ENCODE data around the gene SPTLC1. TPM values are rescaled to one million over a fixed set of nuclear protein-coding genes. Genes with fewer than 3 reads are reported as not detected.
A peak's percentile ranks its signal among the peaks of the same experiment; 100 is the strongest.

Gene SPTLC1
- total and polyA plus RNA-seq, 2 of the 13 experiments (the other 11 are each of a cell fraction or from before 2014, with no cell fraction given): 56.2 to 72.5 TPM

DNA sequence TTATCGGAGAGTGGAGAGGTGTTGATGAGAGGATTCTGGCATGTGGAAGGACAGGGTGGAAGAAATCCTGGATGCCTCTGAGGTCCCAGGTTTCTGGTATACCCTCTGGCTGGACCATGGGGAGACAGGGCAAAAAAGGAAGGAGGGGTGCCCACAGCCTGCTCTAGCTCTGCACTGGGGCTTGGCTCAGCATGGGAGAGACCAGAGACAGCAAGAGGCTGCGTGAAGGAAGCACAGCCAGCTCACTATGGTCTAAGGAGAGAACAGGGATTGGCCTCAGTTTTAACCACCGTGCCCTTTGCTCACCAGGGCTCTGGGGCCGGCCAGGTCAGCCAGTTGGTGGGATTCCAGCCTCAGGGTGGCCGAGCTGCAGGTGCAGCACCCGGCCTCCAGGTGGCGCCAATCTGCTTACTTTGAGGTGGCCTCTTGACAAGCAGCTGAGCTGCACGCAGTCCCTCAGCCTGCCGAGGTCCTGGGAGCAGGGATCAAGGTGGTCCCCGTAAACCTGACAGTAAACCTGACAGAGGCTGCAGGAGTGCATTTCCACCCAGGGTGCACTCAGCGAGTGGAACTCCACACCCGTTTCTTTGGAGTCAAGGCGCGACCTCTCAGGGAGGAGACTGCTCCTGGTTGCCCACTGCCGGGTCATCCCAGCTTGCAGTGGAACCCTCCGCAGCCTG is 25.0 kb upstream of the SPTLC1 start (continued):
- no peak for TF ChIP-seq ETV6 (CRISPR knock-in tag; conservative IDR thresholded peaks at IDR 0.05)
- no peak for TF ChIP-seq ZNF670 (CRISPR knock-in tag; IDR thresholded peaks at IDR 0.05; ENCODE audit: borderline replicate concordance)
- no peak for TF ChIP-seq NBN (conservative IDR thresholded peaks at IDR 0.05)
- no peak for TF ChIP-seq GABPA (IDR thresholded peaks at IDR 0.05; ENCODE audit: low read depth, low read length)
- TF ChIP-seq GABPA (CRISPR knock-in tag; IDR thresholded peaks at IDR 0.05; ENCODE audit: low read depth): no peak
- TF ChIP-seq, protein P1, sequence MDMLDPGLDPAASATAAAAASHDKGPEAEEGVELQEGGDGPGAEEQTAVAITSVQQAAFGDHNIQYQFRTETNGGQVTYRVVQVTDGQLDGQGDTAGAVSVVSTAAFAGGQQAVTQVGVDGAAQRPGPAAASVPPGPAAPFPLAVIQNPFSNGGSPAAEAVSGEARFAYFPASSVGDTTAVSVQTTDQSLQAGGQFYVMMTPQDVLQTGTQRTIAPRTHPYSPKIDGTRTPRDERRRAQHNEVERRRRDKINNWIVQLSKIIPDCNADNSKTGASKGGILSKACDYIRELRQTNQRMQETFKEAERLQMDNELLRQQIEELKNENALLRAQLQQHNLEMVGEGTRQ (IDR thresholded peaks at IDR 0.05; ENCODE audit: low read depth, low read length): no peak
- TF ChIP-seq, protein P1 (CRISPR knock-in tag; IDR thresholded peaks at IDR 0.05; ENCODE audit: borderline replicate concordance): no peak
- 0 out of 2 replicates have a peak, but pooled peaks have one; percentile 23 for TF ChIP-seq ZNF225 (CRISPR knock-in tag; IDR thresholded peaks at IDR 0.05)
- no peak for TF ChIP-seq EZH2 (conservative IDR thresholded peaks at IDR 0.05; ENCODE audit: low read depth, low read length)
- peak; percentile 58 for TF ChIP-seq XRCC5 (optimal IDR thresholded peaks at IDR 0.05; ENCODE audit: low read length)
- no peak for TF ChIP-seq TMF1 (CRISPR knock-in tag; IDR thresholded peaks at IDR 0.05; ENCODE audit: low read depth)
- TF ChIP-seq ZNF317 (CRISPR knock-in tag; IDR thresholded peaks at IDR 0.05): no peak
- TF ChIP-seq NKX3-1 (CRISPR knock-in tag; IDR thresholded peaks at IDR 0.05): peak; percentile 66; the same call in 1 of the 2 replicates
- TF ChIP-seq HNF4A (CRISPR knock-in tag; IDR thresholded peaks at IDR 0.05): peak; percentile 70
- TF ChIP-seq ZNF12 (CRISPR knock-in tag; IDR thresholded peaks at IDR 0.05): no peak
- TF ChIP-seq, protein P2, sequence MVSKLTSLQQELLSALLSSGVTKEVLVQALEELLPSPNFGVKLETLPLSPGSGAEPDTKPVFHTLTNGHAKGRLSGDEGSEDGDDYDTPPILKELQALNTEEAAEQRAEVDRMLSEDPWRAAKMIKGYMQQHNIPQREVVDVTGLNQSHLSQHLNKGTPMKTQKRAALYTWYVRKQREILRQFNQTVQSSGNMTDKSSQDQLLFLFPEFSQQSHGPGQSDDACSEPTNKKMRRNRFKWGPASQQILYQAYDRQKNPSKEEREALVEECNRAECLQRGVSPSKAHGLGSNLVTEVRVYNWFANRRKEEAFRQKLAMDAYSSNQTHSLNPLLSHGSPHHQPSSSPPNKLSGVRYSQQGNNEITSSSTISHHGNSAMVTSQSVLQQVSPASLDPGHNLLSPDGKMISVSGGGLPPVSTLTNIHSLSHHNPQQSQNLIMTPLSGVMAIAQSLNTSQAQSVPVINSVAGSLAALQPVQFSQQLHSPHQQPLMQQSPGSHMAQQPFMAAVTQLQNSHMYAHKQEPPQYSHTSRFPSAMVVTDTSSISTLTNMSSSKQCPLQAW (CRISPR knock-in tag; IDR thresholded peaks at IDR 0.05): no peak
- TF ChIP-seq, protein P3, sequence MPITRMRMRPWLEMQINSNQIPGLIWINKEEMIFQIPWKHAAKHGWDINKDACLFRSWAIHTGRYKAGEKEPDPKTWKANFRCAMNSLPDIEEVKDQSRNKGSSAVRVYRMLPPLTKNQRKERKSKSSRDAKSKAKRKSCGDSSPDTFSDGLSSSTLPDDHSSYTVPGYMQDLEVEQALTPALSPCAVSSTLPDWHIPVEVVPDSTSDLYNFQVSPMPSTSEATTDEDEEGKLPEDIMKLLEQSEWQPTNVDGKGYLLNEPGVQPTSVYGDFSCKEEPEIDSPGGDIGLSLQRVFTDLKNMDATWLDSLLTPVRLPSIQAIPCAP (CRISPR knock-in tag; IDR thresholded peaks at IDR 0.05; ENCODE audit: low read depth): no peak
- TF ChIP-seq MBD4 (IDR thresholded peaks at IDR 0.05; ENCODE audit: borderline replicate concordance, low read length): no peak
- peak; percentile 60; the same call in 1 of the 2 replicates for TF ChIP-seq GLI4 (CRISPR knock-in tag; IDR thresholded peaks at IDR 0.05; ENCODE audit: borderline replicate concordance)
- no peak for TF ChIP-seq ZSCAN25 (CRISPR knock-in tag; IDR thresholded peaks at IDR 0.05)
- TF ChIP-seq, protein P4, sequence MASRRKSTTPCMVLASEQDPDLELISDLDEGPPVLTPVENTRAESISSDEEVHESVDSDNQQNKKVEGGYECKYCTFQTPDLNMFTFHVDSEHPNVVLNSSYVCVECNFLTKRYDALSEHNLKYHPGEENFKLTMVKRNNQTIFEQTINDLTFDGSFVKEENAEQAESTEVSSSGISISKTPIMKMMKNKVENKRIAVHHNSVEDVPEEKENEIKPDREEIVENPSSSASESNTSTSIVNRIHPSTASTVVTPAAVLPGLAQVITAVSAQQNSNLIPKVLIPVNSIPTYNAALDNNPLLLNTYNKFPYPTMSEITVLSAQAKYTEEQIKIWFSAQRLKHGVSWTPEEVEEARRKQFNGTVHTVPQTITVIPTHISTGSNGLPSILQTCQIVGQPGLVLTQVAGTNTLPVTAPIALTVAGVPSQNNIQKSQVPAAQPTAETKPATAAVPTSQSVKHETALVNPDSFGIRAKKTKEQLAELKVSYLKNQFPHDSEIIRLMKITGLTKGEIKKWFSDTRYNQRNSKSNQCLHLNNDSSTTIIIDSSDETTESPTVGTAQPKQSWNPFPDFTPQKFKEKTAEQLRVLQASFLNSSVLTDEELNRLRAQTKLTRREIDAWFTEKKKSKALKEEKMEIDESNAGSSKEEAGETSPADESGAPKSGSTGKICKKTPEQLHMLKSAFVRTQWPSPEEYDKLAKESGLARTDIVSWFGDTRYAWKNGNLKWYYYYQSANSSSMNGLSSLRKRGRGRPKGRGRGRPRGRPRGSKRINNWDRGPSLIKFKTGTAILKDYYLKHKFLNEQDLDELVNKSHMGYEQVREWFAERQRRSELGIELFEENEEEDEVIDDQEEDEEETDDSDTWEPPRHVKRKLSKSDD (CRISPR knock-in tag; IDR thresholded peaks at IDR 0.05; ENCODE audit: low read depth): 0 out of 2 replicates have a peak, but pooled peaks have one; percentile 55
- no peak for TF ChIP-seq KDM1A (CRISPR knock-in tag; IDR thresholded peaks at IDR 0.05)
- no peak for TF ChIP-seq ZNF296 (CRISPR knock-in tag; conservative IDR thresholded peaks at IDR 0.05)
- peak; percentile 84; the same call in 1 of the 2 replicates for TF ChIP-seq MXD4 (CRISPR knock-in tag; IDR thresholded peaks at IDR 0.05)
- no peak for TF ChIP-seq JDP2 (CRISPR knock-in tag; IDR thresholded peaks at IDR 0.05; ENCODE audit: borderline replicate concordance)
